HG02840 (cell line): ENCODE measurements around the gene NTRK2.

Experiments
- ATAC-seq: cut with Tn5 transposase; IDR thresholded peaks from one replicate; pipeline ENCODE4 v1.9.1; 2021; ENCODE audit warnings: mild to moderate bottlenecking, moderate library complexity, moderate number of reproducible peaks; ENCODE audit not compliant: unreplicated experiment, low FRiP score

The NTRK2 gene

GRCh38 chr9:84811751-84812074 lies 142.2 kb downstream of the NTRK2 start:
- no peak for ATAC-seq

- ATAC-seq = no peak
Measured at GRCh38 chr9:84812355-84812754, 142.8 kb downstream of the NTRK2 start.

GRCh38 chr9:84812847-84813246 lies 143.3 kb downstream of the NTRK2 start:
- ATAC-seq = no peak

GRCh38 chr9:84815554-84815953 lies 146.0 kb downstream of the NTRK2 start:
- ATAC-seq = no peak

GRCh38 chr9:84817038-84817437 lies 147.5 kb downstream of the NTRK2 start:
- ATAC-seq = no peak

- ATAC-seq = no peak
Measured at GRCh38 chr9:84818791-84819190, 149.3 kb downstream of the NTRK2 start.

- no peak for ATAC-seq
Measured at GRCh38 chr9:84819491-84819991, 150.0 kb downstream of the NTRK2 start.

GRCh38 chr9:84821431-84821830 lies 151.9 kb downstream of the NTRK2 start:
- ATAC-seq = no peak

- ATAC-seq = no peak
Measured at GRCh38 chr9:84822589-84823233, 153.2 kb downstream of the NTRK2 start.

GRCh38 chr9:84823421-84824271 lies 154.1 kb downstream of the NTRK2 start:
- ATAC-seq = no peak

- no peak for ATAC-seq
Measured at GRCh38 chr9:84827216-84827765, 157.8 kb downstream of the NTRK2 start.

GRCh38 chr9:84828046-84828445 lies 158.5 kb downstream of the NTRK2 start:
- ATAC-seq = no peak

- no peak for ATAC-seq
Measured at GRCh38 chr9:84829471-84829870, 159.9 kb downstream of the NTRK2 start.

GRCh38 chr9:84829997-84830696 lies 160.6 kb downstream of the NTRK2 start:
- ATAC-seq = no peak

GRCh38 chr9:84831377-84831776 lies 161.8 kb downstream of the NTRK2 start:
- no peak for ATAC-seq

GRCh38 chr9:84832453-84832852 lies 162.9 kb downstream of the NTRK2 start:
- no peak for ATAC-seq

- ATAC-seq = no peak
Measured at GRCh38 chr9:84834426-84834825, 164.9 kb downstream of the NTRK2 start.

- ATAC-seq = no peak
Measured at GRCh38 chr9:84835745-84836144, 166.2 kb downstream of the NTRK2 start.

- no peak for ATAC-seq
Measured at GRCh38 chr9:84838879-84839278, 169.3 kb downstream of the NTRK2 start.

GRCh38 chr9:84839541-84839940 lies 170.0 kb downstream of the NTRK2 start:
- no peak for ATAC-seq

GRCh38 chr9:84841931-84842330 lies 172.4 kb downstream of the NTRK2 start:
- no peak for ATAC-seq
